ENCODE data around the gene FPR3.

The FPR3 gene

DNA sequence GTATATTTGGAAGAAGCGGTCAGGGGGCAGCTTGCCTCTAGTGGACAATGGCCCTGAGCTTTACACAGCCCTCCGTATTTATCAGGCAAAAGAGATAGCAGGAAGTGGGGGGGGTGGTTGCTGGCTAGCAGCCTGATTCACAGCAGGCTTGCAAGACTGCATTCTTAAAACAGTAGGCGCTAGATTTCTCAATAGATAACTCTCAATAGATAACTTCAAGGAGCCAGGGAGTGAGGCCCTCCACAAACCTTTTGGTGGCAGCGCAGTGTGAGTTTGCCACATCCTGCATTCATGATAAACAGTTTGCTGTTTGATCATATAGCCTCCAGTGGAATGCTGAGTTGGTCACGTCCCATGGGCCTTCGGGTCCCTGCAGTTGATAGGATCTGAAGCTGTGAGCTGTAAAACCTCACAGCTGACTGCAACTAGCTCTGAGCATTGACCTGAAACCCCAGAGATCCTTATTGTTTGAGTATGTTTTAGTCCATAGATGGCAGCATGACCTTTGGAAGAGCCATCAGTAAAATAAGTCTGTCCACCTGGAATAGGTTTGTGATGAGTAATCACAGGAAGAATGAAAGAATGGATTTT, 12.2 kb downstream of the FPR3 start:
- DNase-seq (ENCODE audit: low read depth, low spot score) = no peak

DNA sequence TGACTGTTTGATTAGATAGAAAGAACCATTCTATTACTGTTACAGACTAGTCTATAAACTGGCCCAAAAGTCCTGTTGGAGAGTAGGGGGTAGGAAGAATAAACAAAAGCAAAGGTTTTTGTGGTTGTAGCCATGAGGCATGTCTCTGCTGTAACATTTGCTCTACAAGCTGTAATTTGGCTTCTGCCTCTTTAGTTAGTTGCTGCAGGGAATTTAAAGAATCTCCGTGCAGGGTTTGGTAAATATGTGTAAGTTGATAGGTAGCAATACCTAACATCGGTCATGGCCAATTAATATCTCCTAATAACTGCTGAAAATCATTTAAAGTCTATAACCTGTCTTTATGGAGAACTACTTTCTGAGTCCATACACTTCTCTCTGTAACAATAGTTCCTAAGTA, 13.0 kb downstream of the FPR3 start:
- no peak for DNase-seq (ENCODE audit: low read depth, low spot score)

DNA sequence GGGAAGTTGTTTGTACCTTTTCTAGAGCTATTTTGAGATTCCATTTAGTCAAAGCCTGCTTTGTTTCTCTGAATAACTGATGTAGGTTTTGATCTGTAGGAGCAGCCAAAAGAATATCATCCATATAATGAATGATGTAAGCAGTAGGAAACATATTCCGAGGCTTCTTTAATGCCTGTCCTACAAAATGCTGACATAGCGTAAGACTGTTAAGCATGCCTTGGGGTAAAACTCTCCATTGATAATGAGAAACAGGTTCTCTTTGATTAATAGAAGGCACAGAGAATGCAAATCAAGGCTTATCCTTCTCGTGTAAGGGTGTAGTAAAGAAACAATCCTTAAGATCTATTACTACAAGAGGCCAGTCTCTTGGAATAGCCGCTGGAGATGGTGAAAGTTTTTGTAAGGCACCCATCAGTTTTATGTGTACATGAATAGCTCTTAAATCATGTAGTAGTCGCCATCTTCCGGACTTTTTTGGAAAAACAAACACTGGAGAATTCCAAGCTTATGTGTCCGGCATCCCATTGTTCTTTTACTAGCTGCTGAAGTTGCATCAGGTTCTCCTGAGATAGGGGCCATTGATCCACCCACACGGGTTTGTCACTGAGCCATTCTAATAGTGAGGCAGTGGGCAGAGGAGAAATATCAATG, 13.5 kb downstream of the FPR3 start:
- no peak for DNase-seq (ENCODE audit: low read depth, low spot score)

DNA sequence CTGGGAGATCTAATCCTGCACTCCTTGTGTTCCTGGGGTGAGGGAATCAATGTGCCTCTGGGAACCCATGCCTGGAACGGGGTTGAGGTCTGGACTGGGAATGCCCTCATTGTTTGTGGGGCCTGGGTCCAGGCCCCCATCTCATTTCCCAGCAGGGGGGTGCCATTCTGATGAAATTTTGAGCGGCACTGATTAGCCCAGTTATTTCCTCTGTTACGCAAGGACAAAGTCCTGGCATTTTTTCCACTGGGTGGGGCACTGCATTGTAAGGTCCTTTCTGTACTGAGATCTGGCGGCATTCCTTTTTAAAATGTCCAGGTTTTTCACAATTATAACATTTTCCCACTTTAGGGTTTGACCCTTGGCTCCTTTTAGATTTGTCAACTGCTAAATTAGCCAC, 14.8 kb downstream of the FPR3 start:
- DNase-seq (ENCODE audit: low read depth, low spot score) = no peak

DNA sequence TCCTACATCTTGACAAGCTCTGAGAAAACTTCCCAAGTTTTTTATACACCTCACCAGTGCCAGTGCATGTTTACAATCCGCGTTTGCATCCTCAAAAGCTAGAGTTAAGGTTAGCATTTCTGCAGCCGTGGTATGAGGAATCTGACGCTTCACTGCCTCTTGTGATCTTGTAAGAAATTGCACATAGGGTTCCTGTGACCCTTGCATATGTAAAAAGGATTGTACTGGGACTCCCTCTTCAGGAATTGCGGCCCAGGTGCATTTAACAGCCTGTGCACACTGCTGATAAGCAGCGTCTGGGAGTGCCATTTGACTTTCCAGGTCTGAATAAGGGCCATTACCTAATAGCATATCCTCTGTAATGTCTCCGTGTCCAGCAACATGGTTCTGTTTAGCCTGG, 15.3 kb downstream of the FPR3 start:
- DNase-seq (ENCODE audit: low read depth, low spot score) = no peak

DNA sequence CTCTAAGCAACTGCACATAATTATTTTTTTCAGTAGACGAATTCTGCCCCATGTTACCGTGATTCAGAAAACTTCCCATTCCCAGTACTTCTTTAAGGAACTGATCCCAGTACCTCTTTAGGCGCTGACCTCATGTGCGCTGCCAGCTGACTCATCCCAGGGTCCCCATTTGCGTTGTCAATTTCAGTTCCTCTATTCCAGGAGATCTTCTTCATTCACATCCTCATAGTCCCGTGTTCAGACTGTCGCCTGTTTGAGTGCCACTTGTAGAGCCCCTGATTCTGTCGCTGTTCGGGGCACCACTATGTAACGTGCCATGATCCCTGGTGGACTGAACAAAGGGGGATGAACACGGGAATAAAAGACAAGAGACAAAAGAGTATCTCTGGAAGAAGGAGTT, 16.4 kb downstream of the FPR3 start:
- no peak for DNase-seq (ENCODE audit: low read depth, low spot score)

DNA sequence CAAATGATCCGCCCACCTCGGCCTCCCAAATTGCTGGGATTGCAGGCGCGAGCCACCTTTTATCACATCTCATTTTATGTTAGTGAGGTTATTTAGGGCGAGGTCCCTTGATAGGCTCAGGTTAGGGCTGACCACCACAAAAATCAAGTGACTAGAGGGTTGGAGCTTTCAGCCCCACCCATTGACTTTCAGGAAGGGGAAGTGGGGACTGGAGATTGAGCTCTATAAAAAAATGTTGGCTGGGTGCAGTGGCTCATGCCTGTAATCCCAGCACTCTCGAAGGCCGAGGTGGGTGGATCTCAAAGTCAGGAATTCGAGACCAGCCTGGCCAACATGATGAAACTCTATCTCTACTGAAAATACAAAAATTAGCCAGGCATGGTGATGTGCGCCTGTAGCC, 20.1 kb downstream of the FPR3 start:
- DNase-seq (ENCODE audit: low read depth, low spot score) = no peak

DNA sequence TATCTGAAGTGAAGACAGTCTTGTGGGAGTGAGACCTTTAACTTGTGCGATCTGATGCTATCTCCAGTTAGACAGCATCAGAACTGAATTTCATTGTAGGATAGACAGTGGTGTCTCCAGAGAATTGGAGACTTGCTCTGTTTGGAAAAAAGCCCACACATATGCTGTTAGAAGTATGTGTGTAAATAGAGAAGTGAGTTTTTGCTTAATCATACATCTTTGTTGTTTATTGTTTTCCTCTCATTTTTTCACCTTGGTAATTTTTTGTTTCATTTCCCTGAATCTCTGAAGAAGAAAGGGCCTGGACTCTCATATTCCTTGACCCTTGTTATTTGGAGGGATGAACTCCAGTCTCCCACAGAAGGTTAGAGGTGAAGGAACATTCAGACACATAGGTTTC, 21.8 kb downstream of the FPR3 start:
- no peak for DNase-seq (ENCODE audit: low read depth, low spot score)

DNA sequence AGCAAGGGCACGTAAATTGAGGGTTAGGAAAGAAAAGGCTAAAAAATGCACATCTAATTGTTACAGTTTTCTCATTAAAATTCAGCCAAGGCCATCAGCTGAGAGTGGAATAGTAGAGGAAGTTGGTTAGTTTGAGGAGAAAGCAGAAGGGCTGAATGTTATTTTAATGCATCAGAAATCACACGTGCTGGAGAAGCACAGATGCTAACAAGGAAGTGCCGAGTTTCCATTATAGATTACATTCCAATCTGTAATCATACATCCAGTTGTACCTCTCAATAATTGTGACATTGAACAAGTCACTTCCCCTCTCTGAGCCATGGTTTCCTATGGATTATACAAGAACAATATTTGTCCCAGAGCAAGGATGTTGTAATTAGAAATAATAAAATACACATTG, 25.1 kb downstream of the FPR3 start:
- DNase-seq (ENCODE audit: low read depth, low spot score) = no peak

DNA sequence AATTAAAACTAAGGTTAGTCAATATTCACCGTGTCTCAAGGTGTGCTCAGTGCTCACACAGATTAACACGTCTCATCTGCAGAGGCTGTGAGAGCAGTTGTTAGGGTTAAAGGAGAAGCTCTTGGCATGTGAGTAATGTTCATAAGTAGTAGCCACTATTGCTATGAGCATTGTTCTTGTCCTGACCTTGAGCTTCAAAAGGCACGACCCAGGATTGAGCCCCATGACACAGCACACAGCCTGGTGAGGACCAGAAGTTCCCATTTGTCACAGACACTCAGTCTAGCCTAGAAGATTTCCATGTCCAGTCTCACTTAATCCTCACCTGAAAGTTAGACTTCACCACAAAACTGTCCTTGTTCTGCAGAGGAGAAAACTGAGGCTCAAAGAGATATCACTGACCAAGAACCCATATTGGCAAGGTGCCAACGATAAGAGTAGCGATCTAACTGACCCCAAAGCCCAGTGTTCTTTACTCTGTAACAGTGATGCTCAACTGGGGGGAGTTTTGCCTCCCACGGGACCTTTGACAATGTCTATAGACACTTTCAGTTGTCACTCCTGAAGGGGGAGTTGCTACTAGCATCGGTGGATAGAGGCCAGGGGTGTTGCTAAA, 26.0 kb downstream of the FPR3 start:
- no peak for DNase-seq (ENCODE audit: low read depth, low spot score)

DNA sequence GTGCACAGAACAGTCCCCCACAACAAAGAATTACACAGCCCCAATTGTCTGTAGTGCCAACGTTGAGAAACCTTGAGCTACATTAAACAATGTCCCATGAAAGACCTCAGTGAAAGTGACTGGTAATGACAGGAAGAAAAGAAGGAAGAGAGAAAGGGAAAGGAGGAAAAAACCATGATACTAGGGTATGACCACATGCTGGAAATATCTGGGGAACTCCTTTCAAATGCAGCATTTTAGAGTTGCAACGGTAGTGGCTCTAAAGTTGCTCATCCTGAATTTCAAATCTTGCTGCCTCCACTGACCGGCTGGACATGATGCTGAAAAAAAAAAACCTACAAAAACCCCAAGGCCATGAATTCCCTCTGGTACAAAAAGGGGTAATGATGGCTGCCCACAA, 26.5 kb downstream of the FPR3 start:
- DNase-seq (ENCODE audit: low read depth, low spot score) = no peak

DNA sequence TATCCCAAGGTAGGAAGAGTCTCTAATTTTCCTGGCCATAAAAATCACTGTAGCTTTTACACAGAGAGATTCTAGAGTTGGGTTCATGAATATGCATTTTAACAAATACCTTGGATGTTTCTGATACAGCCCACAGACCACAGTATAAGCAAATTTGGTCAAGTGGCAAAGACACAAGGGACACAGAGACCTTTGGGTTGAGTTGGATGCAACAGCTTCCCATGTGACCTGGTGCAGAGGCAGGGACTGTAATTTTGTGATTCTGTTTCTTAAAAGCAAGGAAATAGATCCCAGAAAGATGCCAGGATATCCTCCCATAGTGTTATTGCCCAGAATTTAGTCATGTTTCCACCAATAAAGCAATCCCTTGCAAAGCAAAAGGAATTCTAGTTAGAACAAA, 27.0 kb downstream of the FPR3 start:
- no peak for DNase-seq (ENCODE audit: low read depth, low spot score)

DNA sequence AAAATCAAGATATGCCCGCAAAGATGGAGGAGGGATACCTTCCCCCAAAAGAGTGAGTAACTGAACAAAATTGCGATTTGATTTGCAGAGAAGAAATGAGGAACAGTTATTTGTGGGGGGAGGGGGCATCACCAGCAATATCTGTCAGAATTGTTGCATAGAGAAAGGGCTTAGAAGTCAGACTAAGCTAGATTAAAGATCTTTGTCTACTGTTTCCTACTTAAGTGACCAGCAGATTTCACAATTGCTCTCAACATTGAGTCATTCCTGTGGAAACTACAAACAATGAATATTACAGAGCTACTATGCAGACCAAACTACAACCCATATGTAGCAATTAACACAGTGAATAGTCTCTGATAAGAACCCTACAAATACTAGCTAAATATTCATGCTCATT, 27.4 kb downstream of the FPR3 start:
- DNase-seq (ENCODE audit: low read depth, low spot score) = no peak

DNA sequence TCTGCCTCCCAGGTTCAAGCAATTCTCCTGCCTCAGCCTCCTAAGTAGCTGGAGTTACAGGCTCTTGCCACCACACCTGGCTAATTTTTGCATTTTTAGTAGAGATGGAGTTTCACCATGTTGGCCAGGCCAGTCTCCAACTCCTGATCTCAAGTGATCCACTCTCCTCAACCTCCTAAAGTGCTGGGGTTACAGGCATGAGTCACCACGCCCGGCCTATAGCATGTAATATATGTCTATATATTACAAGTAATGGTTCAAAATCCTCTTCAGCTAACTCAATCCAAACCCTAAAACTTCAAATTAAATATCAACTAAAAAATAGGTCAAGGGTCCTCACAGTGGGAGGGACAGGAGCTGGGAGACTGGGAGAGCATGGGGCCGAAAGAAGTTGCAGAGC, 28.0 kb downstream of the FPR3 start:
- DNase-seq (ENCODE audit: low read depth, low spot score) = no peak

DNA sequence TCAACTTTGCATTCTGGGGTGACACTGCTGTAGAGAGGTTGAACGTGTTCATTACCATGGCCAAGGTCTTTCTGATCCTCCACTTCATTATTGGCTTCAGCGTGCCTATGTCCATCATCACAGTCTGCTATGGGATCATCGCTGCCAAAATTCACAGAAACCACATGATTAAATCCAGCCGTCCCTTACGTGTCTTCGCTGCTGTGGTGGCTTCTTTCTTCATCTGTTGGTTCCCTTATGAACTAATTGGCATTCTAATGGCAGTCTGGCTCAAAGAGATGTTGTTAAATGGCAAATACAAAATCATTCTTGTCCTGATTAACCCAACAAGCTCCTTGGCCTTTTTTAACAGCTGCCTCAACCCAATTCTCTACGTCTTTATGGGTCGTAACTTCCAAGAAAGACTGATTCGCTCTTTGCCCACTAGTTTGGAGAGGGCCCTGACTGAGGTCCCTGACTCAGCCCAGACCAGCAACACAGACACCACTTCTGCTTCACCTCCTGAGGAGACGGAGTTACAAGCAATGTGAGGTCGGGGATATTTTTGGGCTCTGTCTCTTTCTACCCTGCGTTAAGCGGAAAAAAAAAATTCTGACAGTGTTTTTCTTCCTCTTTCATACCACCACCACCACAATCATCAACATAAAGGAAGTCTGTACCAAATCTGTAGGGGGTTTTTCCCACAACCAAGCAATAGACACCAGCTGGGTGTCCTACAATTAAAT, 29.5 kb downstream of the FPR3 start:
- no peak for DNase-seq (ENCODE audit: low read depth, low spot score)

DNA sequence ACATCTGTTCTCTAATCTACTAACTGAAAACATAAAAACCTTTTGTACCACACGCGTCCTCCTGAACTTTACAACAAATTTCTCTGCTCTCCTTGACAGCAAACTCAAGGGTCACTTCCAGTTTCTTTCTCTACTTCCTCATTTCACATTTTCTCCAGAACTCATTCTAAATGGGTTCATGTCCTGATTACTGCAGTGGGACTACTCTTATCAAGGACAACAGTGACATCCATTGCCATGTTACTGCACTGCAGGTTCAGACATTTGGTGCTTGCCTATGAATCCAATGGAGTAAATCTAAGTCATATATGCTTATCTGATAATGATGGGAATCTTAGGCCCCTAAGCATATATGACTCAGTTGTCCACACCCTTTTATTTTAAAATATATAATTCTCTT, 35.3 kb downstream of the FPR3 start:
- no peak for DNase-seq (ENCODE audit: low read depth, low spot score)

DNA sequence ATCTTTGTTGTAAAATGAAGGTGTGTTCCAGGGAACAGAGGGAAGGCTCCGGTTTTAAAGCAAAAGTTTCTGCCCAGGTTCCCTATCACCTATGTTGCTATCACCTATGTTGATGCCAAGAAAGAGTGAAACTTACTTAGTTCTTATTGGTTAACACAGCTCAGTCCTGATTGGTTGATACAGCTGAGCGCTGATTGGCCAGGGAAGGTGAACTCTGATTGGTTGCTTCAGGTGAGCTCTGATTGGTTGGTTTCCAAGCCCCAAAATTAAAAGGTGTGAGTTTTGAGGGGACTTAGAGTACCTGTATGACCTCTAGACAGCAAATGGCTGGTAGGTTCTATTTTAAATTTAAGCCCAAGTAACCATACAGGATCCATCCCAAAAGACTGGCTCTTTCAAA, 42.2 kb downstream of the FPR3 start:
- DNase-seq (ENCODE audit: low read depth, low spot score) = no peak

DNA sequence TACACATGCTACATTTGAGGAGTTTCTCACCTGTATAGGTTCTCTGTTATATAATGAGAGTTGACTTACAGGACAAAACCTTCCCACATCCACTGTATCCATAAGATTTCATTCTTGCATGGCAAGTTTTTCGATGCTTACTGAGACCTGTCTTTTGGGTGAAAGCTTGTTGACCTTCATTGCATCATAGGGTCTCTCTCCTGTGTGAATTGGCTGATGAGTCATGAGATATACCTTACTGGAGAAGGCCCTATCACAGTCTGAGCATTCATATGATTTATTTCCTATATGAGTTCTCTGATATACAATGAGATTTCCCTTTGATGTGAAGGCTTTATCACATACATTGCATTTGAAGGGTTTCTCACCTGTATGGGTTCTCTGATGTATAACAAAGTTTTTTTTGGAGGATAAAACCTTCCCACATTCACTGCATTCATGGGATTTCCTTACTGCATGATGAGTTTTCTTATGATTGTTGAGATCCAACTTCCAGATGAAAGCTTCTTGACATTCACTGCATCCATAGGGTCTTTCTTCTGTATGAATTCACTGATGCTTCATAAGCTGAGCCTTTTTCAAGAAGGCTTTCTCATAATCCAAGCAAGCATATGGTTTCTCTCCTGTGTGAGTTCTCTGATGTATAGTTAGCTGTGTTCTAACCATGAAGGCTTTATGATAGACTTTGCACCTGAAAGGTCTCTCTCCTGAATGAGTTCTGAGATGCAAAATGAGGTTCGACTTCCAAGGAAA, 67.1 kb downstream of the FPR3 start:
- no peak for DNase-seq (ENCODE audit: low read depth, low spot score)

DNA sequence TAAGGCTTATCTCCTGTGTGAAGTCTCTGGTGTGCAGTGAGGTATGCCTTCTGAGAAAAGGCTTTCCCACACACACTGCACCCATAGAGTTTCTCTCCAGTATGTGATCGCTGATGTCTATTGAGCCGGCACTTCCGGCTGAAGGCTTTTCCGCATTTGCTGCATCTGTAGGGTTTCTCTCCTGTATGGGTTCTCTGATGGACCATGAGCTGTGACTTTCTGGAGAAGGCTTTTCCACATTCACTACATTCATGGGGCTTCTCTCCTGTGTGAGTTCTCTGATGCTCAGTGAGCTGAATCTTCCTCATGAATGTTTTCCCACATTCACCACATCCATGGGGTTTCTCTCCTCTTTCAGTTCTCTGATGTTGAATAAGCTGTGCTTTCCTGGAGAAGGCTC, 78.1 kb downstream of the FPR3 start:
- DNase-seq (ENCODE audit: low read depth, low spot score) = no peak

Data from brain pericyte (primary cell).